Measurements from ENCODE around the gene DNAJC18. TPM values are rescaled to one million over a fixed set of nuclear protein-coding genes. Genes with fewer than 3 reads are reported as not detected.

DNAJC18 gene
- total and polyA plus RNA-seq, 2 experiments from 2014 or later: 13.4 to 18.9 TPM

GRCh38 chr5:139486201-139486600 is 46.9 kb upstream of the DNAJC18 start:
- DNase-seq (ENCODE audit: low spot score): peak; percentile 50

More at GRCh38 chr5:139486201-139486600, 46.9 kb upstream of the DNAJC18 start:
- peak overlapping the region; percentile 64 for H3K4me2 ChIP-seq
- ATAC-seq: peak; percentile 89
- Mint-ChIP-seq H3K27ac (no peak overlapping the region), H3K27me3 (ENCODE audit: insufficient read depth, low read depth, poor library complexity) (peaks cover 17% of the 10 kb centered on the region), H3K4me3 (no peak overlapping the region), H3K9me3 (no peaks in the 10 kb centered on the region), H3K4me1 (peaks cover 17% of the 10 kb centered on the region), H3K36me3 (ENCODE audit: low read depth) (no peaks in the 10 kb centered on the region)
- no peaks in the 10 kb centered on the region for H3K9me2 ChIP-seq (ENCODE audit: insufficient read depth)
- no peaks in the 10 kb centered on the region for H3K36me3 ChIP-seq (ENCODE audit: insufficient read depth)
- H2AFZ ChIP-seq: peak overlapping the region; percentile 99
- no peaks in the 10 kb centered on the region for H4K20me1 ChIP-seq (replicated peaks; ENCODE audit: insufficient read depth)
- H3K27me3 ChIP-seq (ENCODE audit: insufficient read depth): no peaks in the 10 kb centered on the region
- 0 out of 2 replicates have a peak, but pooled peaks cover 7% of the 10 kb centered on the region for H3F3A ChIP-seq (replicated peaks; ENCODE audit: low read depth)
- no peak overlapping the region for H3K27ac ChIP-seq (ENCODE audit: low read depth)
- peaks cover 8% of the 10 kb centered on the region; the same call in 1 of the 2 replicates for H3K4me1 ChIP-seq (ENCODE audit: insufficient read depth)
- no peaks in the 10 kb centered on the region for H3K79me2 ChIP-seq (replicated peaks; ENCODE audit: insufficient read depth)
- TF ChIP-seq, protein P1, sequence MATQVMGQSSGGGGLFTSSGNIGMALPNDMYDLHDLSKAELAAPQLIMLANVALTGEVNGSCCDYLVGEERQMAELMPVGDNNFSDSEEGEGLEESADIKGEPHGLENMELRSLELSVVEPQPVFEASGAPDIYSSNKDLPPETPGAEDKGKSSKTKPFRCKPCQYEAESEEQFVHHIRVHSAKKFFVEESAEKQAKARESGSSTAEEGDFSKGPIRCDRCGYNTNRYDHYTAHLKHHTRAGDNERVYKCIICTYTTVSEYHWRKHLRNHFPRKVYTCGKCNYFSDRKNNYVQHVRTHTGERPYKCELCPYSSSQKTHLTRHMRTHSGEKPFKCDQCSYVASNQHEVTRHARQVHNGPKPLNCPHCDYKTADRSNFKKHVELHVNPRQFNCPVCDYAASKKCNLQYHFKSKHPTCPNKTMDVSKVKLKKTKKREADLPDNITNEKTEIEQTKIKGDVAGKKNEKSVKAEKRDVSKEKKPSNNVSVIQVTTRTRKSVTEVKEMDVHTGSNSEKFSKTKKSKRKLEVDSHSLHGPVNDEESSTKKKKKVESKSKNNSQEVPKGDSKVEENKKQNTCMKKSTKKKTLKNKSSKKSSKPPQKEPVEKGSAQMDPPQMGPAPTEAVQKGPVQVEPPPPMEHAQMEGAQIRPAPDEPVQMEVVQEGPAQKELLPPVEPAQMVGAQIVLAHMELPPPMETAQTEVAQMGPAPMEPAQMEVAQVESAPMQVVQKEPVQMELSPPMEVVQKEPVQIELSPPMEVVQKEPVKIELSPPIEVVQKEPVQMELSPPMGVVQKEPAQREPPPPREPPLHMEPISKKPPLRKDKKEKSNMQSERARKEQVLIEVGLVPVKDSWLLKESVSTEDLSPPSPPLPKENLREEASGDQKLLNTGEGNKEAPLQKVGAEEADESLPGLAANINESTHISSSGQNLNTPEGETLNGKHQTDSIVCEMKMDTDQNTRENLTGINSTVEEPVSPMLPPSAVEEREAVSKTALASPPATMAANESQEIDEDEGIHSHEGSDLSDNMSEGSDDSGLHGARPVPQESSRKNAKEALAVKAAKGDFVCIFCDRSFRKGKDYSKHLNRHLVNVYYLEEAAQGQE (IDR thresholded peaks at IDR 0.05; ENCODE audit: unreplicated experiment): no peak
- TF ChIP-seq CREB1 (CRISPR knock-in tag; IDR thresholded peaks at IDR 0.05; ENCODE audit: low read depth) (no peak), JUNB (IDR thresholded peaks at IDR 0.05; ENCODE audit: unreplicated experiment) (no peak), STAT1 (IDR thresholded peaks at IDR 0.05; ENCODE audit: unreplicated experiment) (no peak), ZNF331 (CRISPR knock-in tag; IDR thresholded peaks at IDR 0.05; ENCODE audit: low read depth) (no peak), EZH2 (IDR thresholded peaks at IDR 0.05; ENCODE audit: low read depth, unreplicated experiment) (no peak), ZNF462 (CRISPR knock-in tag; IDR thresholded peaks at IDR 0.05) (no peak), ETS1 (IDR thresholded peaks at IDR 0.05) (no peak), EZH2phosphoT487 (IDR thresholded peaks at IDR 0.05; ENCODE audit: unreplicated experiment) (no peak), NANOG (IDR thresholded peaks at IDR 0.05; ENCODE audit: borderline replicate concordance) (no peak), POLR2AphosphoS5 (IDR thresholded peaks at IDR 0.05; ENCODE audit: low read depth) (no peak), ZNF114 (CRISPR knock-in tag; IDR thresholded peaks at IDR 0.05) (no peak)
- TF ChIP-seq, protein P2, sequence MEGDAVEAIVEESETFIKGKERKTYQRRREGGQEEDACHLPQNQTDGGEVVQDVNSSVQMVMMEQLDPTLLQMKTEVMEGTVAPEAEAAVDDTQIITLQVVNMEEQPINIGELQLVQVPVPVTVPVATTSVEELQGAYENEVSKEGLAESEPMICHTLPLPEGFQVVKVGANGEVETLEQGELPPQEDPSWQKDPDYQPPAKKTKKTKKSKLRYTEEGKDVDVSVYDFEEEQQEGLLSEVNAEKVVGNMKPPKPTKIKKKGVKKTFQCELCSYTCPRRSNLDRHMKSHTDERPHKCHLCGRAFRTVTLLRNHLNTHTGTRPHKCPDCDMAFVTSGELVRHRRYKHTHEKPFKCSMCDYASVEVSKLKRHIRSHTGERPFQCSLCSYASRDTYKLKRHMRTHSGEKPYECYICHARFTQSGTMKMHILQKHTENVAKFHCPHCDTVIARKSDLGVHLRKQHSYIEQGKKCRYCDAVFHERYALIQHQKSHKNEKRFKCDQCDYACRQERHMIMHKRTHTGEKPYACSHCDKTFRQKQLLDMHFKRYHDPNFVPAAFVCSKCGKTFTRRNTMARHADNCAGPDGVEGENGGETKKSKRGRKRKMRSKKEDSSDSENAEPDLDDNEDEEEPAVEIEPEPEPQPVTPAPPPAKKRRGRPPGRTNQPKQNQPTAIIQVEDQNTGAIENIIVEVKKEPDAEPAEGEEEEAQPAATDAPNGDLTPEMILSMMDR (conservative IDR thresholded peaks at IDR 0.05; ENCODE audit: low read depth in 2 of 2): no peak
- peak overlapping the region; percentile 23; the same call in 1 of the 2 replicates for H3K4me3 ChIP-seq
